ENCODE results near the gene BEND5. TPM values are rescaled to one million over a fixed set of nuclear protein-coding genes. Genes with fewer than 3 reads are reported as not detected.

BEND5 gene
- total and polyA plus RNA-seq, 7 donors, result 1.6 to 12.7 (median 10.9) TPM

DNA sequence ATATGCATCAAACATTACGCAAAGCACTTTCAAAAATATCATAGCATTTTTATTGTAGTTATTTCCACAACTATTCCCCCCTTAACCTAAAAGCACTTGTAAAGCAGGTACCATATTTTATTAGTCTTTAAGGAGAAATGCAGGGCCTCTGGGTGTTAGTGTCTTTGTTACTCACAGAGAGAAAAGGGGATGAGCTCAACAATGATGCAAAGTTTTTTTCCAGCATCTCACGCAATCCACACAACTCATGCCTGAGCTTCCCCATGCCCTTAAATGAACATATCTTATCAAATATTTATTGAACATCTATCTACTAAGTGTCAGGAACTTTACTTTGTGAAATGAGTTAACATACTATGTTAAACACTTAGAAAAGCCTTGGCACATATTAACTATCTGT lies 50.6 kb downstream of the BEND5 start:
- no peak for TF ChIP-seq POLR2AphosphoS5 (IDR thresholded peaks at IDR 0.05)
- TF ChIP-seq EP300 (IDR thresholded peaks at IDR 0.05), result no peak
- TF ChIP-seq, protein P1, sequence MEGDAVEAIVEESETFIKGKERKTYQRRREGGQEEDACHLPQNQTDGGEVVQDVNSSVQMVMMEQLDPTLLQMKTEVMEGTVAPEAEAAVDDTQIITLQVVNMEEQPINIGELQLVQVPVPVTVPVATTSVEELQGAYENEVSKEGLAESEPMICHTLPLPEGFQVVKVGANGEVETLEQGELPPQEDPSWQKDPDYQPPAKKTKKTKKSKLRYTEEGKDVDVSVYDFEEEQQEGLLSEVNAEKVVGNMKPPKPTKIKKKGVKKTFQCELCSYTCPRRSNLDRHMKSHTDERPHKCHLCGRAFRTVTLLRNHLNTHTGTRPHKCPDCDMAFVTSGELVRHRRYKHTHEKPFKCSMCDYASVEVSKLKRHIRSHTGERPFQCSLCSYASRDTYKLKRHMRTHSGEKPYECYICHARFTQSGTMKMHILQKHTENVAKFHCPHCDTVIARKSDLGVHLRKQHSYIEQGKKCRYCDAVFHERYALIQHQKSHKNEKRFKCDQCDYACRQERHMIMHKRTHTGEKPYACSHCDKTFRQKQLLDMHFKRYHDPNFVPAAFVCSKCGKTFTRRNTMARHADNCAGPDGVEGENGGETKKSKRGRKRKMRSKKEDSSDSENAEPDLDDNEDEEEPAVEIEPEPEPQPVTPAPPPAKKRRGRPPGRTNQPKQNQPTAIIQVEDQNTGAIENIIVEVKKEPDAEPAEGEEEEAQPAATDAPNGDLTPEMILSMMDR (IDR thresholded peaks at IDR 0.05), result no peak
- TF ChIP-seq POLR2A (IDR thresholded peaks at IDR 0.05), result no peak
- Histone ChIP-seq H3K9me3 (no peaks in the 10 kb centered on the region), H3K27ac (no peak overlapping the region), H3K27me3 (no peaks in the 10 kb centered on the region), H3K4me1 (peaks cover 0 to 6% (median 0%) of the 10 kb centered on the region in 4 donors), H3K36me3 (peaks cover 0 to 15% (median 1%) of the 10 kb centered on the region in 4 donors), H3K4me3 (no peak overlapping the region)
- intact Hi-C loops (cut with DNase I), result no loop called here
- no peak for DNase-seq
- 95 to 97% methylated on average over 2 of the region's 2 CpGs for WGBS, 2 donors

DNA sequence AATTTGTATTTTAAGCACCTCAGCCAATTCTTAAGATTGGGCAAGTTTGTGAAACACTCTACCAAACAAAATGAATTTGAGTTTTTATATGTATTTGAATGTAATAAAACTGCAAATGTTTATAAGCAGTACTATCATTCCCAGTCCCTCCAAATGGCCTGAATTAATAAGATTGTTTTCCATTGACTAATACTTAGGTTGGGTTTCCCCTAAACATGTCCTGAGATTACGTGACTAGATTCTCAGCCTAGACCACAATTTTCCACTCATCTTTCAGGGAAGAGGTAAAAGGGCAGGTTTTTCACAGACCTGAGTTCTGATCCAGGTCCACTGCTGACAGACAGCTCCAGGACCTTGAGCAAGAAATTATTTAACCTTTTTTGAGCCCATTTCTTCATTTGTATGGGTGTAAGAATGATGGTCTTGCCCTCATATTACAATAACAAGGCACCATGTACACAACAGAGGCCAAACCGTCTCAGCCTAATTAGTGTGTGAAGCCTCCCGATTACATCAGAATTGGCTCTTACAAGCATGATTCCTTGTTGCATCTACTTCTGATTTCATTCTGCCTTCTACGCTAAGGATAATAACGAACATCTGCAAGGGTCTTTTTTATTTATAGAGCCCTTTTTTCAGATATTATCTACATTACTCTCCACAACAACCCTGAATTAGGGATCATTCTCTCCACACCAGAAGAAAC lies 51.2 kb downstream of the BEND5 start:
- intact Hi-C loops (cut with DNase I), result no loop called here

DNA sequence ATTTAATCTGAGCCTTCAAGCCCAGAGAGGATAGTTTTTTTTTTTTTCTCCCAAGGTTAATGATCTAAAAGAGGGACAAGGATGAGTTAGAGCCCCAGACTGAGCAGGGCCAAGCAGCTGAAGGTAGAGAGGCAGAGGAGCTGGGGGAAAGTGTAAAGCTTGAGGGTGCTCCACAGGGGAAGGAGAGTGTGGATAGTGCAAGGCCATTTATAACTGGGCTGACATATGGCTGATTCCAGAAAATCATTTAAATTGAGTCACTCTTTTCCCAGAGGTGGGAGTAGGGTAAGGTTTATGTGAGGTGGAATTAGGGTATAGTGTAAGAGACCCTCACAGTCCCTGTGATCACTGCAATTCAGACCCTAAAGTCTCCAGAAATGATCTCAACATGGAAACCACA lies 55.8 kb downstream of the BEND5 start:
- no peaks in the 10 kb centered on the region for H3K36me3 ChIP-seq
- H3K9me3 ChIP-seq, result no peaks in the 10 kb centered on the region
- no peak overlapping the region for H3K4me3 ChIP-seq
- TF ChIP-seq POLR2A (IDR thresholded peaks at IDR 0.05) (no peak), EP300 (IDR thresholded peaks at IDR 0.05) (no peak), POLR2AphosphoS5 (IDR thresholded peaks at IDR 0.05) (no peak)
- TF ChIP-seq, protein P1 (IDR thresholded peaks at IDR 0.05), result no peak
- no peaks in the 10 kb centered on the region for H3K4me1 ChIP-seq
- intact Hi-C loops (cut with DNase I), result no loop called here
- no peak for DNase-seq
- H3K27me3 ChIP-seq, result no peaks in the 10 kb centered on the region
- H3K27ac ChIP-seq, result no peak overlapping the region

More for the DNA sequence above, 51.2 kb downstream of the BEND5 start:
- TF ChIP-seq POLR2A (IDR thresholded peaks at IDR 0.05), result no peak
- no peak for TF ChIP-seq POLR2AphosphoS5 (IDR thresholded peaks at IDR 0.05)
- TF ChIP-seq EP300 (IDR thresholded peaks at IDR 0.05), result no peak
- TF ChIP-seq, protein P1 (IDR thresholded peaks at IDR 0.05), result no peak
- no peaks in the 10 kb centered on the region for H3K27me3 ChIP-seq
- WGBS, 2 donors, result 89 to 90% methylated on average over 5 of the region's 5 CpGs
- no peak overlapping the region for H3K4me3 ChIP-seq
- peaks cover 0 to 6% (median 0%) of the 10 kb centered on the region in 4 donors for H3K4me1 ChIP-seq
- H3K27ac ChIP-seq, result no peak overlapping the region
- H3K9me3 ChIP-seq, result no peaks in the 10 kb centered on the region
- H3K36me3 ChIP-seq, result peaks cover 0 to 12% (median 1%) of the 10 kb centered on the region in 4 donors
- no peak for DNase-seq

DNA sequence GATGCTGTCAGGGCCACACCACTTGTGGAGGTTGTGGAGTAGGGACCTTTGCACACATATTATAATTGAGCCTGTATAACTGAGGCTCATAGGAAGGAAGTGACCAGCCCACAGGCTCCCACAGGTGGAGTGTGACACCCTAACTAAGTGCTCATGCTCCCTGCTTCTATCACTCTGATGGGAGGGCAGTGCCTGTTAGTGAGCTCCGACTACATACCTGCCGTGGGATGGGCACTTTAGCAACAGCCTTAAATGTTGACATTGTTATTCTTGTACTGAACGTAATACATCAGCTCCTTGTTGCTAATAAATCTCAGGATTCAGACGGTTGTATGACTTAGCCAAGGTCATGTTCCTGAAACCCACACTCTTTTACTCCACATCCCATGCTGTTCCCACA lies 58.0 kb downstream of the BEND5 start:
- intact Hi-C loops (cut with DNase I), result no loop called here
- H3K27ac ChIP-seq, result no peak overlapping the region
- WGBS, 2 donors, result 51 to 75% methylated on average over 4 of the region's 4 CpGs
- no peaks in the 10 kb centered on the region for H3K36me3 ChIP-seq
- no peaks in the 10 kb centered on the region for H3K27me3 ChIP-seq
- H3K4me3 ChIP-seq, result no peak overlapping the region
- H3K4me1 ChIP-seq, result no peaks in the 10 kb centered on the region
- DNase-seq, result no peak
- H3K9me3 ChIP-seq, result no peaks in the 10 kb centered on the region
- no peak for TF ChIP-seq POLR2AphosphoS5 (IDR thresholded peaks at IDR 0.05)
- no peak for TF ChIP-seq EP300 (IDR thresholded peaks at IDR 0.05)
- TF ChIP-seq, protein P1 (IDR thresholded peaks at IDR 0.05), result no peak
- no peak for TF ChIP-seq POLR2A (IDR thresholded peaks at IDR 0.05)

Measured in sigmoid colon (tissue), 7 donors.